Measurements from ENCODE around the gene GABPB2.

Gene GABPB2

DNA sequence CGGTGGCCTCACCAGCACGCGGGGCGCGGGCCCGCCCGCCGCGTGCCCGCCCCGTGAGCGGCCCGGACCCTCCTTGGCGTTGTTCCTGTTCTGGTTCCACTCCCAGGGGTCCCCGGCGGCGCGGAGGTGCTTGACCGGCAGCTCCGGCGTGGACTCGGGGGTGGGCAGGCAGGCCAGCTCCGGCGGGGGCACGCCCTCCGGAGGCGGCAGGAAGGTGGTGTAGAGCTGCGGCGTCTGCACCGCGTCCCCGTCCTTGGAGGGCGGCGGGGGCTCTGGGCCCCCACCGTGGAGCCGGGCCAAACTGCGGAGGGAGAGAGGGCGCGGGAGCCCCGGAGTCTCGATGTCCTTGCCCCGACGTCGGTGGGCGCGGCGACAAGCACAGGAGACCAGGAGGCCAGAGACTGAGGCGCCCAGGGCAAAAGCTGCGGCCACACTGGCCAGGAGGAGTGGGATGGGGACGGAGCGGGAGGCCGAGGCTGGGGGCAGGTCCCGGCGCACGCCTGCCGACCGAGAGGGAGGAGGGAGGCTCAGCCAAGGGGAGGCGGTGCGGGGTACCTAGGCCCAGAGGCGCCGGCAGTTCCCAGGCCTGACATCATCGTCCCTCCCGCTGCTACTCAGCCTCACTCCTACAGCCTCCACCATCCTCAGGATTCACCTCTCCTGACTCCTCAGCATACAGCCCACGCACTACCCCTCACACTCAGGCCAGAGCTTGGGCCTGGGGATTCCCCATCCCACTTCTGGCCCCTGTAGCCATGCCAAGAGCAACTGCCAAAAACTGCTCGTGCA is 62.7 kb downstream of the GABPB2 start:
- peak; percentile 57 for DNase-seq

GRCh38 chr1:151134396-151134795 is 63.8 kb downstream of the GABPB2 start:
- no peak for DNase-seq

GRCh38 chr1:151134991-151135390 is 64.4 kb downstream of the GABPB2 start:
- DNase-seq = no peak

DNA sequence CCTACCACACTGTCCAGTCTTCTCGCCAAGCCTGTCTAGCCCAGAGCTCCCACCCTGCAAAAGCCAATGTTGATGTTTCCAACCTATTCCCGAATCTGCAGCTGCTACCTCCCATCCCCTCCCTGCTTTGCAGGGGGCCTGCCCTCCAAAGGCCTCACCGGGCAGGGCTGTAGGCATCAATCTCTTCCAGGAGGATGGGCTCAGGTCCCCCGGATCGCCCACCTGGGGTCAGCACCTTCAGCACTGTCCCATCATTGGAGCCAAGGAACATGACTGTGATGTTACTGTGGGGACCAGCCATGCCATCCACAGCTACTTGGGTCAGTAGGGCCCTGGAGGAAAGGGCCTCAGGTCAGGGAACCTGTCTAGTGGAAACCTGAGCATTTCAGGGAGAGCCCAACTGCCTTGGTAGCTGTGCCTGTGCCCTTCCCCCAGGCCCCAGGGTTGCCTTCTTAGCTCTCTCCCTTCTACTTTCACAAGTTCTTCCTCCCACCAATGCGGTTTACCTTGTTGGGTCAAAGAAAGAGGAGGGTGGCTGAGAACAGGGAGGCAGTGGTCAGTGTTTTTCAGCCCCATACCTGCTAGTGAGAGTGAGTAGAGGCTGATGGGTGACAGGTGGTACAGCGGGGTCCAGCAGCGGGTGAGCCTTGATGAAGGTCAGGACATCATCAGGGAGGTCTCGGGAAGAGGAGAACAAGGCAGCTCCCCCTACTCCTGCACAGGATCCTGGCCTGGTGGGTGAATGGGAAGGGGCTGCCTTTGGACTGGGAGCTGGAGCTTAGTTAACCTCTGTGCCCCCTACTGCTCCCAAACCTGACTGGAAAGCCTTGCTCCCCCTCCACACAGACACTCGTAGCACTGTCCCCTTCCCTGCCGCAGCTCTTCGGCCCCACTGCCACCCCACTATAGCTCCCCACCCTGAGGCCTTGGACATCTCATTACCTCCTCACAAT is 65.1 kb downstream of the GABPB2 start:
- DNase-seq = no peak

DNA sequence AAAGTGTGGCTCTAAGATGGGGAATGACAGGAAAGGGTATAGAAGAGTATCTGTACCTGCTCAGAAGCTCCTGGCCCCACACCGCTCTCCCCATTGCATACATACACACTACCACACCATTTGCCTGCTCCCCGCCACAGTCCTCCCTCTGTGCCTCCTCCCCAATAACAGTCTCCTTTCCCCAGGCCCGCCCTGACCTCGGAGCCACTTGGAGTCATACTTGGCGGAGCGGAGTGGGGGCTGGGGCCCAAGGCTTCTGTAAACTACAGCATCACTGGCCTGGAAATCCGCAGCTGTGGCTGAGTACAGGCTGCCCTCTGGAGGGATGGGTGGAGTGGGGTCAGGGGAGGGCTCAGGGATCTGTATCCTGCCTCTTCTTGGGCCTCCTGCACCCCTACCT is 67.2 kb downstream of the GABPB2 start:
- DNase-seq = no peak

DNA sequence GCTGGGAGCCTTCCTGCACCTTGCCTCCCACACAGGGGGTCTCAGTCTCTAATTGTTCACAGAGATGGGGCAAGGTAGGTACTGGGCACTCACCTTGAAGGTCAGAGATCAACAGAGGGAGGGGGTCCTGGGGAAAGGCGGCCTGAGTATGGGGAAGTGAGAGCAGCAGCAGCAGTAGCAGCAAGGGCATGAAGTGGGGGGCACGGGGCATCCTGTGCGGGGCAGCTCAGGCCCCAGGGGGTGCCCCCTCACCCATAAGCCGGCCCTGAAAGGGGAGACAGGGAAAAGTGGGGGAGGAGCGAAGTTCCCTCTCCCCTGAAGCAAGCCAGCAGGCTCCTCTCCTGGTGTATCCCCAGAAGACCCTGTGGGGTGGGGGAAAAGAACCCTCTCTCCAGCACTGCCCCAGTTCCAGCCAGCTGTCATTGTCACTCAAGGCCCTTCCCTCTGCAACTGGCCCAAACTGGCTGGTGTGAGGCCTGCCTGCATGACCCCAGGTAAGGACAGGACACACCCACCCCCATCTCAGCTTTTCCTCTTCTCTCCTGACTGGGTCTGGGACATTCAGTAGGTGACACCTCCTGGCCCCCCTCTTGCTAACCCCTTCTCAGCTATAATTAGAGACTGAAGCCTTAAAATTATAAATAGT is 72.0 kb downstream of the GABPB2 start:
- DNase-seq = peak; percentile 62

DNA sequence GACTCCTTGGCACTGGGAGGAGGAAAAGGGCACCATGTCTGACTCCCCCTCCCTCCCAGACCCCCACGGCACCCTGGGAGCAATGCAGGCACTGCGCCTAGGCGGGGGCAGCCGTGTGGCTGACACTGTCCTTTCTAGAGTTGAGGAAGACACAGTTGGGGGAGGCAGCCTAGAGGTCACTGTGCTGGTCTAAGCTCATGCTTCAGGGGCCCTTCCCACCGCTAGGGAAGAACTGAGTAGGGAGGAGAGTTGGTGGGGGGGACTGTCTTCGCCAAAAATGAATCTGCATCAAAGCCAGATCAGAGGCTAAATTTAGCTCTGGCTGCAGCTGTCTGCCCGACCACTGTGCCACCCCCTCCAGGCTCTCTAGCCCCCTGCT is 72.5 kb downstream of the GABPB2 start:
- DNase-seq = peak; percentile 57

DNA sequence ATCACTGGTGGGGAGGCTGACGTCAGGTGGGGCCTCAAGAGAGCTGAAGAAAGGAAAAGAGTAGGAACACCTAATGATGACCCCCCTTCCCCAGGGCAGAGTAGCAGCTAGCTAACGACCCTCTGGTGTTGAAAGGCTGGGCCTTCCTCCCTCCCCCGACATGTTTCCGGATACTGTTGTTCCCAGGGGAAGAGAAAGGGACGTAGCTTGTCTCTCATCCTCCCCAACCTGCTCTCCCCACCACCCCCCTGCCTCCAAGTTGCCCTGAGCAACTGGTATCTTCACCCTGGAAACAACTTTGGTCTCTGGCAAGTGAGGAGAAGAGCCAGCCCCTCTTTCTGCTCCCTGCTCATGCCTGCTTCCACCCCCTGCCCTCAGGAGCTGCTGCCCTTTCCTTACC is 73.4 kb downstream of the GABPB2 start:
- no peak for DNase-seq

- peak; percentile 72 for DNase-seq
Measured at GRCh38 chr1:151144474-151145303, 74.1 kb downstream of the GABPB2 start.

GRCh38 chr1:151145304-151146071 is 74.9 kb downstream of the GABPB2 start:
- peak; percentile 66 for DNase-seq

GRCh38 chr1:151146072-151146411 is 75.5 kb downstream of the GABPB2 start:
- no peak for DNase-seq

DNA sequence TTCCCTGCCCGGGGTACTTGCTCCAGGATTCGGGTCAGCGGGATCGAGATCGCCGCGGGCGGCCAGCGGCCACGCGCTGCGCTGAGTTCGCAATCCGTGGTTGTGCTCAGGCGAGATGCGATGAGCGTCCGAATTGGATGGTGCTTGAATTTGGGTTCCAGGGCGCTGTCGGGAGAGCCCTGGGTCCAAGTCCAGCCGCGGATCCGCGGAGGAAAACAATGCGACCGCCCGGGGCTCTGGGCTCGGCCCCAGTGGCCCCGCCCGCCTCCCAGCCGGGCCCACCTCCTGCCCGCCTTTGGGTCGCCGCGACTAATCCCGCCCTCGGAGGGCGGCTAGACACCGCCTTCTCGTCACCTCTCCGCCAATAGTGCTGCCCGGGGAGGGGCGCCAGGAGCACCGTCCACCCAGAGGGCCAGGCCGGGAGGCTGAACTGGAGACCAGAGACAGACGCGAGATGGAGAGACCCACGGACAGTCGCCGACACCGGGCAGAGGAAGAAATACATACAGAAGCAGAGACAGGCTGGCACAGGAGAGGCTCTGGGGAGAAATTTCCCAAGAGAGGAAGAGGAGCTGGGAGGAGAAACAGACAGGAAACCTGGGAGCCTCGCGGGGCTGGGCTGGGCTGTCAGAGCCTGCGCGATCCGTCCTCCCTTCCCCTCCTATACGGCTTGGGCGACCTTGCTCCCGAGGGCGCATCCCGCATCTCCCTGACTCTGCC is 76.0 kb downstream of the GABPB2 start, which contains the start of gene SEMA6C:
SEMA6C (minus strand) TSS at position 220 of the 720 bp plus-strand sequence. CDS start 4,010 bp downstream, outside the sequence.
- DNase-seq = peak; percentile 96

- no peak for DNase-seq
Measured at GRCh38 chr1:151147132-151147503, 76.6 kb downstream of the GABPB2 start.

DNA sequence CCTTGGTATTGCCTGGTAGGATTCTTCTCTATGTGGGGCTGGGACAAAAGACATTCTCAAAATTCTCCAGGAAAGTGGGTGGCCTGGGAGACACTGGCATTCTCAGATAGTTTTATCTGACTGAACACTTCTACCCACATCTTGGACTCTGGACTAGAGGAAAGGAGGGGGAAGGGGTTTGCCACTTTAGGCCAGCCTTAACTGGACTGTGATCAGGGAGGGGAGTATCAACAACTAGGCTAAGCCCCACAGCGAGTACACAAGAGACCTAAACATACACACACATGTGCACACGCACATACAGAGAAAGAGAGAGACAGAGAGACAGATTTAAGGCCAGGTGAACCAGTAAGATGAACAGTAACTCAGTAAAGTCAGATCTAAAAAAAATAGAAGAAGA is 77.1 kb downstream of the GABPB2 start:
- DNase-seq = no peak

GRCh38 chr1:151156515-151156819 is 85.9 kb downstream of the GABPB2 start, which contains the start of gene TNFAIP8L2:
Gene TNFAIP8L2 (plus strand): TSS chr1:151156649. CDS start chr1:151158698, 2,049 bp downstream.
- no peak for DNase-seq

DNA sequence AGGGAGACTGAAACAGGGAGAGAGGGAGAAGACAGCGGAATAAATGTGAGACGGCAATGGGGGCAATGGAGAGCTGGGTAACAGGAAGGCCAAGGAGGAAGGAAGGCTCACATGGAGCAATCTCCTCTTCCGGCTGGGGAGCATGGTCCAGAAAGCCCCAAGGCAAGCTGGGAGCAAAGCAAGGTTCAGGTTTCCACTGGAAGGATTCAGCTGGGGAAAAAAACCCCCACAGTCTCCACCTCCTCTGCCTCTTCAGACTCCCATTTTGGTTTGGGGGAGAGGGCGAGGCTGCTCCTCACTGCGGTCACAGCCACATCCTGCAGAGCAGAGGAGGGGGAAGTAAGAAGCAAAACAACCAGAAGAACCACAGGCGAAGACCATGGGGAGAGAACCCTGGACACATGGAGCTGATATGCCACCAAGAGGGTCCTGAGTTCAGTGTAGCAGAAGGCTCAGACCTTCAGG is 86.5 kb downstream of the GABPB2 start:
- DNase-seq = peak; percentile 56

DNA sequence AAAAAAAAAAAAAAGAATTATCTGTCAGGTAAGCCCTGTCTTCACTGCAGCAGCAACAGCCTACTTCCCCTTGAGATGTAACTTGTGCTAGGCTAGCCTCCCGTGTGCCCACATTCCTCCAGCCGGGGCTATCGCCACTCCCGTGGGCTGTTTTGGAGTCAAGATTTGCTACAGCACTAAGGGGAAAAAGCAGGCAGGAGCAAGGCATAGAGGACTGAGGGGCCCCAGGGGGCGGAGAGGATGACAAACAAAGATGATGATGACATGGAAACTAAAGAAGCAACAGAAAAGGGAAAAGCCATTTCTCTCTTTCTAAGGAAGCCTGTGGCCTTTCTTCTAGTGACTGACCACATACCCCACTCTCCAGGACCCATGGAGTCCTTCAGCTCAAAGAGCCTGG is 87.8 kb downstream of the GABPB2 start:
- DNase-seq = no peak

DNA sequence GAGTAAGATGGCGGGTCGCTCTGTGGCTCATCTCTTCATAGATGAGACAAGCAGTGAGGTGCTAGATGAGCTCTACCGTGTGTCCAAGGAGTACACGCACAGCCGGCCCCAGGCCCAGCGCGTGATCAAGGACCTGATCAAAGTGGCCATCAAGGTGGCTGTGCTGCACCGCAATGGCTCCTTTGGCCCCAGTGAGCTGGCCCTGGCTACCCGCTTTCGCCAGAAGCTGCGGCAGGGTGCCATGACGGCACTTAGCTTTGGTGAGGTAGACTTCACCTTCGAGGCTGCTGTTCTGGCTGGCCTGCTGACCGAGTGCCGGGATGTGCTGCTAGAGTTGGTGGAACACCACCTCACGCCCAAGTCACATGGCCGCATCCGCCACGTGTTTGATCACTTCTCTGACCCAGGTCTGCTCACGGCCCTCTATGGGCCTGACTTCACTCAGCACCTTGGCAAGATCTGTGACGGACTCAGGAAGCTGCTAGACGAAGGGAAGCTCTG is 88.2 kb downstream of the GABPB2 start:
- DNase-seq = no peak

DNA sequence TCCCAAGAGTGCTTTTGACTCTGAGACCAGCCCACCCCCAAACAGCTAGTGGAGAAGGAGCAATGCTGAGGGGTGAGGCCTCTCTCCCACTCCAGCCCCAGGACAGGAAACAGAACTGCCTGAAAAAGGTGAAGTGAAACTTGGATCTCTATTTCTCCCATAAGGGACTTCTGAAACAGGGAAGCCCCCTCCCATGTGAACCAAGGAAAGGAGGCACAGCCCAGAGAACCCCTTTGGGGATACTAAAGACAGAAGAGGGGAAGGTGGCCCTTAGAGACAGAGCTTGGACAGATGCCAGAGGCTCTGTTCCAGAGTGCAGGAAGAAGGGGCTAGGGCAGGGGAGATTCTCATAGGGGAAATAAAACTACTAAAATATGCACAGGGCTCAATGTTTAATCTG is 88.8 kb downstream of the GABPB2 start:
- no peak for DNase-seq

GRCh38 chr1:151164732-151165280 is 94.2 kb downstream of the GABPB2 start:
- DNase-seq = no peak

Measured in femur (tissue), 1 donor.